Mucosa of stomach (tissue), 1 donor: Measurements from ENCODE around the gene ELAVL4.
"Not testable (repeated sequence)": the region's sequence is repeated elsewhere in the genome, so short reads cannot be mapped to it uniquely, and the experiment has no call there.

Source experiments
- H3K27me3 ChIP-seq: one replicate; pipeline ENCODE4 v1.7.0; 2013; ENCODE audit warnings: mild to moderate bottlenecking, low read length; ENCODE audit not compliant: control insufficient read depth, insufficient read depth
- H3K36me3 ChIP-seq: one replicate; pipeline ENCODE4 v1.7.0; 2013; ENCODE audit warnings: low read length; ENCODE audit not compliant: control insufficient read depth, insufficient read depth
- H3K4me1 ChIP-seq: one replicate; pipeline ENCODE4 v1.7.0; 2013; ENCODE audit warnings: mild to moderate bottlenecking, low read length; ENCODE audit not compliant: control insufficient read depth, insufficient read depth
- H3K4me3 ChIP-seq: one replicate; pipeline ENCODE4 v1.7.0; 2013; ENCODE audit warnings: low read length
- H3K9ac ChIP-seq: one replicate; pipeline ENCODE4 v1.7.0; 2013; ENCODE audit warnings: mild to moderate bottlenecking, low read length, moderate library complexity
- H3K9me3 ChIP-seq: one replicate; pipeline ENCODE4 v1.7.0; 2013; ENCODE audit warnings: mild to moderate bottlenecking, low read length, moderate library complexity; ENCODE audit not compliant: control insufficient read depth
- donor health status: Pancreatic carcinoma.

ELAVL4 gene

DNA sequence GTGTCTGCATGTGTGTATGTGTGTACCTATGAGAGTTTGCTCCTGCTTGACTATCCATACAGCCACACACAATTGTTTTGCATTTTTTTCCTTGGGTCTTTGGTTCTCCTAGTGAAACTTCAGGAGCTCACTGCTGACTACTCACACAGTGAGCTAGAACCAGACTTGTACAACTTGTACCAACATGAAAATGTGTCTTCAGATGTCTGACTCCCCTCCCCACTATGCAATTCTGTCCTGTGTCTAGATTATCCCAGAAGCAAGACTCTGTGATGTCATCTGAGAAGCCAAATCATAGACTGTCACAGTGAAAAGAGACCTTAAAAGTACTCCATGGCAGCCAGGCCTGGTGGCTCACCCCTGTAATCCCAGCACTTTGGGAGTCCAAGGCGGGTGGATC, 49.7 kb downstream of the ELAVL4 start:
- Histone ChIP-seq H3K4me3 (no peak overlapping the region), H3K27me3 (no peaks in the 10 kb centered on the region), H3K9me3 (no peaks in the 10 kb centered on the region), H3K4me1 (no peaks in the 10 kb centered on the region), H3K9ac (no peak overlapping the region), H3K36me3 (no peaks in the 10 kb centered on the region)

GRCh38 chr1:50163680-50164079, 55.0 kb downstream of the ELAVL4 start:
- Histone ChIP-seq H3K36me3 (no peaks in the 10 kb centered on the region), H3K9ac (no peak overlapping the region), H3K9me3 (no peaks in the 10 kb centered on the region), H3K27me3 (no peaks in the 10 kb centered on the region), H3K4me1 (no peaks in the 10 kb centered on the region), H3K4me3 (no peak overlapping the region)

DNA sequence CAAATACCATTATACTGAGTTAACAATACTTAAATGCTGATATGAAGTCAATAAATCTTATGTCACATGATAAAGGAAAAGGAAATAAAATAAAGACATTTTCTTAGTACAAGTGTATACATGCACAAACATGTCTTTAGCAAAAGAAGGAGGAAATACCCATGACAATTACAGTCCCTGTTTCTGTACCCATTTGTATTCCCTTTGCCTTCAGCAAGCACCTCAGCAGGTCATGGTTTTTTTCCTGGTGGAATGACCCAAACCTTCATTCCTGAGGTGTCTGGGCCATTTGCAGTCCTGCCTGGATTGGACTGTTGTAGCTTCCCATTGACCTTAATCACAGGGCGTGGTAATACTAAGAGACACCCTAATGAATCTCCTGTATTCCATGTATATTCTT, 57.6 kb downstream of the ELAVL4 start:
- H3K9me3 ChIP-seq, H3K27me3 ChIP-seq, H3K36me3 ChIP-seq, H3K9ac ChIP-seq, H3K4me1 ChIP-seq, H3K4me3 ChIP-seq: not testable (repeated sequence)

GRCh38 chr1:50172299-50172698, 63.6 kb downstream of the ELAVL4 start:
- Histone ChIP-seq H3K4me3 (no peak overlapping the region), H3K36me3 (no peaks in the 10 kb centered on the region), H3K9me3 (no peaks in the 10 kb centered on the region), H3K27me3 (no peaks in the 10 kb centered on the region), H3K4me1 (no peaks in the 10 kb centered on the region), H3K9ac (no peak overlapping the region)

DNA sequence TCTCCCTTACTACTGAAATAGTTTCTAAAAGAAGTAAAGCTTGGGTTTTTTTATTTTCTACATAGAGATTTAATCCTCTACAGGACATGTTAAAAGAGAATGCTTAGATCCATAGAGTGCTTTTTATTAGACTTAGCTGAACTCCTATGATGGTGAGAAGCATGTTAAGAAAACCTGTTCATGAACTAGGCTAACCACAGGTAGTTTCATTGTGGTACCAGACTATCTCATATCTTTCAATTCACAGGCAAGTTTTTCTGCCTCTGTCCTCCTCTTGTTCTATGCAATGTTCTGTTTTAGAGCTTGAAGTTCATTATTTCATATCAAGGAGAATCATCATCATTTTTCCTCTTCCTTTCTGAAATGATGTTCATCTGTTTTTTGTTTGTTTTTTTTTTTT, 65.4 kb downstream of the ELAVL4 start:
- Histone ChIP-seq H3K9me3 (no peaks in the 10 kb centered on the region), H3K4me3 (no peak overlapping the region), H3K9ac (no peak overlapping the region), H3K27me3 (no peaks in the 10 kb centered on the region), H3K4me1 (no peaks in the 10 kb centered on the region), H3K36me3 (no peaks in the 10 kb centered on the region)

GRCh38 chr1:50175719-50176639, 67.3 kb downstream of the ELAVL4 start:
- no peak overlapping the region for H3K4me3 ChIP-seq

DNA sequence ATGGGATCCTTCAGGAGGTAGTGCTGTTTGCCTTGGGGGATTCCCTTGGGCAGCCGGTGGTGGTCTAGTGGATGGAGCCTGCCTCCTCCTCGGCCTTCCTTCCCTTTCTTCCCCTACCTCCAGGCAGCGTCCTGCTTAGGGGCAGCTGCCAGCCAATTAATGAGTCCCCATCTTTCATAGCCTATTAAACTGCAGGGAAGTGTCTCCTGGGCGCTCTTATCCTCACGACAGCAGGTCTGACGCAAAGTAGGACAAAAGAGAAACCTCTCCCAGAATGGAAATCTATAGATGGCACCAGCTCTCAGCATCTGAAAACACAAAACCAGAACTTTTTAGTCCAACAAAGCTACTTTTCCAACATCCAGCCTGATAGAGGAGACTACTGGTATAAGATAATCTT, 69.3 kb downstream of the ELAVL4 start:
- H3K9me3 ChIP-seq: no peaks in the 10 kb centered on the region
- no peaks in the 10 kb centered on the region for H3K27me3 ChIP-seq
- H3K36me3 ChIP-seq: no peaks in the 10 kb centered on the region
- H3K9ac ChIP-seq: no peak overlapping the region
- no peak overlapping the region for H3K4me3 ChIP-seq
- H3K4me1 ChIP-seq: no peaks in the 10 kb centered on the region

More at GRCh38 chr1:50175719-50176639, 67.3 kb downstream of the ELAVL4 start:
- Histone ChIP-seq H3K36me3 (no peaks in the 10 kb centered on the region), H3K9me3 (no peaks in the 10 kb centered on the region), H3K27me3 (no peaks in the 10 kb centered on the region), H3K4me1 (no peaks in the 10 kb centered on the region), H3K9ac (no peak overlapping the region)

DNA sequence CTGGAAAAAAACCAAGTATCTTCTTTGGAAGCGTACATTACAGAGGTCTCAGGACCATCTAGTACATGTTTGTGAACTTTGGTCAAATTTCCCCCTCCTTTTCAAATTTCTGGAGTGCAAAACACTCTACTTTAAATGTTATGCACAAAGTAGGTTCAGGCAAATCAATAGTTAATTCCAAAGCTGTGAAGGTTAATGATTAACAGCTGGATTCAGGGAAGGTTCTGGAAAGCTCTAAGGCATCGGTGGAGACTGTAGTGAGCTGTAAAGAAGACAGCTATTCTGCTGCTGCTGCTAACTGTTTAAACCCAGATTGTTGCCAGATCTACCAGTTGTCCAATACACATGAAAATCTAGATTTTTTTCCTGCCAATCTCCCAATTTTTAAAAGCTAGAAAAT, 70.9 kb downstream of the ELAVL4 start:
- H3K9ac ChIP-seq: no peak overlapping the region

GRCh38 chr1:50180367-50180766, 71.6 kb downstream of the ELAVL4 start:
- no peak overlapping the region for H3K9ac ChIP-seq
- no peaks in the 10 kb centered on the region for H3K27me3 ChIP-seq

More for the DNA sequence above, 70.9 kb downstream of the ELAVL4 start:
- no peaks in the 10 kb centered on the region for H3K27me3 ChIP-seq
- no peaks in the 10 kb centered on the region for H3K9me3 ChIP-seq
- H3K4me3 ChIP-seq: no peak overlapping the region
- no peaks in the 10 kb centered on the region for H3K36me3 ChIP-seq
- H3K4me1 ChIP-seq: no peaks in the 10 kb centered on the region

DNA sequence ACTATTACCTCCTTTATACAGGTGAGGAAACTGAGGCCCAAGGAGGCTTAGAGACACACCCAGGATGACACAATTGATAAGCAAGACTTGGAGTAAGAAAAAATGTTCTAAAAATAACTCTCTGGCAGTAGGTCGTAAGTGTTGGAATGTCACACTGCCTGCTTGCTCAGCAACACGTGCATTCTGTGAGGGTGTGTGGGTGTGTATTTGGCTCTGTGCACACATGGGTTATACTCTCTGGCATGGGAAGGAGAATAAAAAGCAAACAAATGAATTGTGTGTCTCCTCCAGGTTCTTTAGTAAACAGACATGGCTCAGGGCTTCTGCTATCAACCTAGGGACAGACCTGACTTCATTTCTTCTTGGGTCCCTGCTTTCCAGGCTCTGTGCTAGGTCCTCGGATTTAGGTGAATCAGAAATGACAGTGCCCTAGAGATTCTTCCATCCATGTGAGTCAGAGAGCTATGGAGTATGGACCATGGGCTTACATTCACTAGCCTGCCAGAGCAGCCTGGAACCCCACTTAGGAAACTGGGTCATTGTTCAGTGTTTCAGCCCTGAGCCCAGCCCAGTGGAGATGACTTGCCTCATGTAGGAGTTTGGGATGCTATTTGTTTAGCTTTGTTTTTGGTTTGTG, 72.4 kb downstream of the ELAVL4 start:
- Histone ChIP-seq H3K27me3 (no peaks in the 10 kb centered on the region), H3K4me1 (no peaks in the 10 kb centered on the region), H3K9ac (no peak overlapping the region), H3K9me3 (no peaks in the 10 kb centered on the region), H3K36me3 (no peaks in the 10 kb centered on the region), H3K4me3 (no peak overlapping the region)

More at GRCh38 chr1:50180367-50180766, 71.6 kb downstream of the ELAVL4 start:
- Histone ChIP-seq H3K4me1 (no peaks in the 10 kb centered on the region), H3K4me3 (no peak overlapping the region), H3K9me3 (no peaks in the 10 kb centered on the region), H3K36me3 (no peaks in the 10 kb centered on the region)

GRCh38 chr1:50183378-50184133, 74.8 kb downstream of the ELAVL4 start:
- Histone ChIP-seq H3K36me3 (no peaks in the 10 kb centered on the region), H3K27me3 (no peaks in the 10 kb centered on the region), H3K4me1 (no peaks in the 10 kb centered on the region), H3K9me3 (no peaks in the 10 kb centered on the region), H3K4me3 (no peak overlapping the region), H3K9ac (no peak overlapping the region)

DNA sequence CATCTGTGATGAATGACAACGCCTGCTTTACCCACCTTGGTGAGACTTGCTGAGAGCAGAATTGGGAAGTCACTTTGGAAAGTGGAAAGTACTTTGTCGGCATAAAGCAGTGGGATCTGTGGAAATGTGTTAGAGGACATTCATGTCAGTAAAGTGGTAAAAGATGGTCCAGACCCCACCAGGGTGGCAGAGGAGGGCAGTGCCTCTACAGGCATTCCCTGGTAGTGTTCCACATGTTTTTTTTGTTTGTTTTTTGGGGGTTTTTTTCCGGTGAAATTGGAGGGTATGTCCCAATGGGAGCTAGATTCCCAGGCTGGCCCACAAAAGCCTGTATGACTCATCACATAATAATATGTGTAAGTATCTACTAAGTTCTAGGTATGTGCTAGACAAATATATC, 80.6 kb downstream of the ELAVL4 start:
- no peaks in the 10 kb centered on the region for H3K4me1 ChIP-seq
- no peak overlapping the region for H3K4me3 ChIP-seq
- H3K9ac ChIP-seq: no peak overlapping the region
- no peaks in the 10 kb centered on the region for H3K36me3 ChIP-seq
- H3K9me3 ChIP-seq: no peaks in the 10 kb centered on the region
- no peaks in the 10 kb centered on the region for H3K27me3 ChIP-seq
